H1 (cell line): Measurements from ENCODE around the gene ITPR3. TPM values are rescaled to one million over a fixed set of nuclear protein-coding genes. Genes with fewer than 3 reads are reported as not detected.

Experiments
- CTCF ChIA-PET: fragments of 300-600 bp; sonication (Branson Sonifier 250); formaldehyde crosslinking; loops from one replicate; lab custom pipeline; 2021; ENCODE audit not compliant: partially characterized antibody; lab: Charles Lee
- POLR2A ChIA-PET: fragments of 300-600 bp; sonication (Branson Sonifier 250); formaldehyde crosslinking; loops from one replicate; lab custom pipeline; 2021; ENCODE audit warnings: inconsistent platforms; ENCODE audit not compliant: partially characterized antibody; lab: Charles Lee
- DNase-seq, 2 experiments: peaks; one replicate each; pipeline versions ENCODE4 v3.0.0 to v3.0.0-alpha.2; 2010 to 2022; ENCODE audit warnings: low spot score in 2 of 2, low read depth in 1 of 2, mixed read lengths in 1 of 2
- FAIRE-seq: peaks from 2 replicates; lab custom pipeline; 2011; peaks lifted over from hg19 to GRCh38; lab: Jason Lieb, UNC
- H2AFZ ChIP-seq: 2 replicates; pipeline ENCODE4 v1.8.1; 2012; ENCODE audit warnings: low read length, inconsistent platforms
- H2AK5ac ChIP-seq: 2 replicates; pipeline ENCODE4 v1.6.1; 2013; ENCODE audit warnings: low read depth, low read length
- H2BK120ac ChIP-seq: replicated peaks from 2 replicates; pipeline ENCODE3; 2013; ENCODE audit warnings: low read depth, low read length, inconsistent platforms
- H2BK12ac ChIP-seq: 2 replicates; pipeline ENCODE4 v1.6.1; 2013; ENCODE audit warnings: low read depth, low read length
- H2BK15ac ChIP-seq: 2 replicates; pipeline ENCODE4 v1.6.1; 2013; ENCODE audit warnings: low read length
- H2BK20ac ChIP-seq: 2 replicates; pipeline ENCODE4 v1.6.1; 2013; ENCODE audit warnings: low read length
- H2BK5ac ChIP-seq: 2 replicates; pipeline ENCODE4 v1.6.1; 2013; ENCODE audit warnings: low read depth, low read length
- H3K14ac ChIP-seq: 2 replicates; pipeline ENCODE4 v1.6.1; 2013; ENCODE audit warnings: inconsistent platforms; ENCODE audit not compliant: insufficient read length
- H3K18ac ChIP-seq: 2 replicates; pipeline ENCODE4 v1.6.1; 2013; ENCODE audit warnings: low read length; ENCODE audit errors: extremely low read depth
- H3K23ac ChIP-seq: 2 replicates; pipeline ENCODE4 v1.6.1; 2013; ENCODE audit warnings: inconsistent platforms; ENCODE audit not compliant: insufficient read length
- H3K23me2 ChIP-seq: 2 replicates; pipeline ENCODE4 v1.6.1; 2013; ENCODE audit warnings: low read depth, low read length
- H3K27ac ChIP-seq: 2 replicates; pipeline ENCODE4 v1.6.1; 2011; ENCODE audit warnings: low read depth, low read length, inconsistent platforms
- H3K27me3 ChIP-seq, 4 experiments: replicated peaks in 1 of 4; 1 replicate in 1 of 4; 2 replicates in 3 of 4; pipeline versions ENCODE4 v1.6.1 to v1.8.1; 2011 to 2013; ENCODE audit warnings: low read length in 3 of 4, mild to moderate bottlenecking in 3 of 4, inconsistent platforms in 2 of 4, mixed read lengths in 2 of 4, moderate library complexity in 1 of 4; ENCODE audit not compliant: control insufficient read depth in 3 of 4, insufficient read depth in 3 of 4; ENCODE audit errors: extremely low read depth in 1 of 4
- H3K36me3 ChIP-seq, 4 experiments: 2 replicates each; pipeline versions ENCODE4 v1.6.1 to v1.8.1; 2011 to 2013; ENCODE audit warnings: mild to moderate bottlenecking in 4 of 4, low read length in 3 of 4, moderate library complexity in 2 of 4, control low read depth in 1 of 4, inconsistent platforms in 1 of 4; ENCODE audit not compliant: insufficient read depth in 4 of 4, control insufficient read depth in 2 of 4
- H3K4ac ChIP-seq: replicated peaks from 2 replicates; pipeline ENCODE3; 2013; ENCODE audit warnings: low read length, low read depth, mixed read lengths, inconsistent platforms; ENCODE audit not compliant: insufficient read length
- H3K4me1 ChIP-seq, 4 experiments: replicated peaks in 1 of 4; 1 replicate in 1 of 4; 2 replicates in 3 of 4; pipeline versions ENCODE4 v1.6.1 to v1.8.1; 2011 to 2013; ENCODE audit warnings: low read length in 3 of 4, inconsistent platforms in 2 of 4, mixed read lengths in 1 of 4; ENCODE audit not compliant: insufficient read depth in 4 of 4, control insufficient read depth in 3 of 4
- H3K4me2 ChIP-seq, 2 experiments: 2 replicates each; pipeline versions ENCODE4 v1.6.1 to v1.8.1; 2011 to 2013; ENCODE audit warnings: low read depth in 2 of 2, low read length in 2 of 2, control low read depth in 1 of 2, inconsistent platforms in 1 of 2, mild to moderate bottlenecking in 1 of 2; ENCODE audit not compliant: insufficient read depth in 1 of 2
- H3K4me3 ChIP-seq, 4 experiments: fragments of 200-600, 300-600 bp in 1 of 4; sonication (generic), shearing (Covaris generic), sonication (Bioruptor Twin) in 1 of 4; 2 replicates each; pipeline versions ENCODE4 v1.5.1 to v1.8.1; 2011 to 2016; ENCODE audit warnings: low read length in 4 of 4, low read depth in 3 of 4, control low read depth in 2 of 4, inconsistent platforms in 2 of 4, mild to moderate bottlenecking in 2 of 4, mixed read lengths in 1 of 4, moderate library complexity in 1 of 4; ENCODE audit not compliant: insufficient read depth in 2 of 4; ENCODE audit errors: extremely low read depth in 1 of 4
- H3K56ac ChIP-seq: replicated peaks from 2 replicates; pipeline ENCODE3; 2013; ENCODE audit warnings: low read depth, mild to moderate bottlenecking, mixed read lengths, low read length, inconsistent platforms; ENCODE audit not compliant: insufficient read length
- H3K79me1 ChIP-seq: 2 replicates; pipeline ENCODE4 v1.6.1; 2013; ENCODE audit warnings: low read depth, low read length, control low read depth
- H3K79me2 ChIP-seq, 2 experiments: 2 replicates each; pipeline versions ENCODE4 v1.6.1 to v1.8.1; 2012 to 2013; ENCODE audit warnings: low read length in 2 of 2, mild to moderate bottlenecking in 2 of 2, inconsistent platforms in 1 of 2; ENCODE audit not compliant: insufficient read depth in 2 of 2, control insufficient read depth in 1 of 2
- H3K9ac ChIP-seq, 4 experiments: replicated peaks in 1 of 4; 1 replicate in 1 of 4; 2 replicates in 3 of 4; pipeline versions ENCODE4 v1.6.1 to v1.8.1; 2011 to 2013; ENCODE audit warnings: low read depth in 3 of 4, low read length in 3 of 4, control low read depth in 2 of 4, mild to moderate bottlenecking in 2 of 4, moderate library complexity in 2 of 4, inconsistent platforms in 1 of 4; ENCODE audit errors: extremely low read depth in 1 of 4
- H3K9me3 ChIP-seq, 2 experiments: 2 replicates each; pipeline versions ENCODE4 v1.6.1 to v1.8.1; 2012 to 2013; ENCODE audit warnings: mild to moderate bottlenecking in 2 of 2, moderate library complexity in 2 of 2, control low read depth in 1 of 2, inconsistent platforms in 1 of 2, low read depth in 1 of 2, low read length in 1 of 2, mixed read lengths in 1 of 2; ENCODE audit not compliant: insufficient read depth in 2 of 2
- H4K20me1 ChIP-seq, 2 experiments: replicated peaks in 1 of 2; 2 replicates each; pipeline versions ENCODE3 to v1.8.1; 2011 to 2013; ENCODE audit warnings: inconsistent platforms in 2 of 2, low read length in 2 of 2, mild to moderate bottlenecking in 1 of 2; ENCODE audit not compliant: insufficient read depth in 2 of 2, control insufficient read depth in 1 of 2
- H4K5ac ChIP-seq: 2 replicates; pipeline ENCODE4 v1.6.1; 2013; ENCODE audit warnings: low read length, low read depth, mixed read lengths, inconsistent platforms; ENCODE audit not compliant: insufficient read length
- H4K8ac ChIP-seq: 2 replicates; pipeline ENCODE4 v1.8.0; 2013; ENCODE audit warnings: mild to moderate bottlenecking, moderate library complexity, low read length, inconsistent platforms; ENCODE audit not compliant: insufficient read depth; ENCODE audit errors: extremely low read depth
- H4K91ac ChIP-seq: replicated peaks from 2 replicates; pipeline ENCODE3; 2013; ENCODE audit warnings: low read length, mixed read lengths, inconsistent platforms; ENCODE audit not compliant: insufficient read length
- CBX5 ChIP-seq: fragments of 300-800, 300-1000 bp; sonication (generic); IDR thresholded peaks from 2 replicates; pipeline ENCODE4 v1.7.1; 2016; ENCODE audit warnings: antibody characterized with exemption, low read length, low read depth
- EP300 ChIP-seq, 2 experiments: IDR thresholded peaks; 1 replicate in 1 of 2; 2 replicates in 1 of 2; pipeline ENCODE4 v1.6.1; 2011 to 2012; ENCODE audit warnings: low read depth in 2 of 2, low read length in 2 of 2, mild to moderate bottlenecking in 2 of 2, borderline replicate concordance in 1 of 2, inconsistent platforms in 1 of 2, moderate library complexity in 1 of 2
- GTF2F1 ChIP-seq: IDR thresholded peaks from 2 replicates; pipeline ENCODE4 v1.6.1; 2012; ENCODE audit warnings: low read depth, low read length, improper control_type of control experiment, borderline replicate concordance
- JUND ChIP-seq: IDR thresholded peaks from 2 replicates; pipeline ENCODE4 v1.6.1; 2011; ENCODE audit warnings: mild to moderate bottlenecking, improper control_type of control experiment, low read length
- NRF1 ChIP-seq: IDR thresholded peaks from 2 replicates; pipeline ENCODE4 v1.6.1; 2011; ENCODE audit warnings: mild to moderate bottlenecking, low read depth, low read length, improper control_type of control experiment
- PHF8 ChIP-seq: fragments of 200-600 bp; sonication (generic); conservative IDR thresholded peaks from 2 replicates; pipeline ENCODE4 v1.7.1; 2012; ENCODE audit warnings: low read depth, mild to moderate bottlenecking, inconsistent platforms, low read length, moderate library complexity
- POLR2A ChIP-seq, 2 experiments: IDR thresholded peaks; 1 replicate in 1 of 2; 2 replicates in 1 of 2; pipeline ENCODE4 v1.6.1; 2011; ENCODE audit warnings: low read depth in 2 of 2, low read length in 2 of 2, mild to moderate bottlenecking in 2 of 2; ENCODE audit errors: control extremely low read depth in 1 of 2
- POU5F1 ChIP-seq: IDR thresholded peaks from 2 replicates; pipeline ENCODE4 v1.6.1; 2011; ENCODE audit warnings: low read depth, mild to moderate bottlenecking, low read length, moderate library complexity
- RAD21 ChIP-seq, 2 experiments: IDR thresholded peaks in 1 of 2; conservative IDR thresholded peaks in 1 of 2; 2 replicates each; pipeline ENCODE4 v1.6.1; 2011; ENCODE audit warnings: low read depth in 2 of 2, low read length in 2 of 2, improper control_type of control experiment in 1 of 2, inconsistent platforms in 1 of 2, mild to moderate bottlenecking in 1 of 2, moderate library complexity in 1 of 2
- SIRT6 ChIP-seq: IDR thresholded peaks from one replicate; pipeline ENCODE4 v1.7.1; 2012; ENCODE audit warnings: low read length, inconsistent platforms
- SP1 ChIP-seq: IDR thresholded peaks from 2 replicates; pipeline ENCODE4 v1.6.1; 2011; ENCODE audit warnings: low read depth, low read length
- SP2 ChIP-seq: IDR thresholded peaks from 2 replicates; pipeline ENCODE4 v1.6.1; 2012; ENCODE audit warnings: mild to moderate bottlenecking, low read length, inconsistent platforms
- SRF ChIP-seq: IDR thresholded peaks from 2 replicates; pipeline ENCODE4 v1.6.1; 2011; ENCODE audit warnings: mild to moderate bottlenecking, low read depth, low read length, moderate library complexity
- YY1 ChIP-seq: IDR thresholded peaks from 2 replicates; pipeline ENCODE4 v1.6.1; 2011; ENCODE audit warnings: low read depth, mild to moderate bottlenecking, low read length
- WGBS, 2 experiments: shearing (Covaris generic) in 1 of 2; methylation state at CpG; one replicate each; pipeline versions ENCODE4 v1.1.6 to v1.1.7; 2013 to 2015; ENCODE audit warnings: low lambda C conversion rate in 2 of 2, mixed read lengths in 2 of 2, inconsistent platforms in 1 of 2, low coverage in 1 of 2, missing lambda C conversion rate in 1 of 2; ENCODE audit not compliant: insufficient replicate concordance in 2 of 2, insufficient coverage in 1 of 2, insufficient read length in 1 of 2; ENCODE audit errors: extremely low coverage in 1 of 2, missing lambda C conversion rate in 1 of 2; 5-methylcytosine and 5-hydroxymethylcytosine counted together
- polyA plus RNA-seq, 7 experiments: library from polyadenylated mRNA; depleted of rRNA in 3 of 7; stranded (reverse) in 5 of 7; unstranded in 2 of 7; fragments of >200 nt in 5 of 7; fragments of 200-250 nt in 2 of 7; gene quantifications; 1 replicate in 5 of 7; 2 replicates in 1 of 7; 4 replicates in 1 of 7; pipeline versions ENCODE4 v1.2.1 to v1.2.3, GENCODE V29; 2011 to 2013; ENCODE audit warnings: missing spikeins in 2 of 7, mixed read lengths in 2 of 7
- total RNA-seq: library from RNA; stranded (reverse); fragmentation: NEBNext Ultra II Directional; extraction: Animal tissue kit (Norgen Biotek cat#: 25700); gene quantifications from 2 replicates; pipeline ENCODE4 v1.2.1, GENCODE V29; 2021
- TF ChIP-seq, protein P1 (sequence below): IDR thresholded peaks from 2 replicates; pipeline ENCODE4 v1.6.1; 2012; ENCODE audit warnings: inconsistent platforms

ITPR3 gene
- total and polyA plus RNA-seq, 2 of the 8 experiments (the other 6 are each of a cell fraction or from before 2014, with no cell fraction given), result 29.1 to 45.7 TPM

DNA sequence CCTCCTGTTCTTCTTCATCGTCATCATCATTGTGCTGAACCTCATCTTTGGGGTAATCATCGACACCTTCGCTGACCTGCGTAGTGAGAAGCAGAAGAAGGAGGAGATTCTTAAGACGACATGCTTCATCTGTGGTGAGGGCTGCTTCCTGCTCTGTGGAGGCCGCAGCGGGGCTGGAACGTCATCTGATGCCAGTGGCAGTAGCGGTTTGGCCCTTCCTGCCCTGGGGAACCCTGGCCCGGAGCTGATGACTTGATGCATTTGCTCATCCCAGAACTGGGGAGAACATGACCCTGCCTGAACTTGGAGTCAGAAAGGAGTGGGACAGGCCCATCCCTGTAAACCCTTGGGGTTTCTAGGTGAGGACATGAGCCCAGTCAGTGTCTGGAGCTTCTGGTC, 71.6 kb downstream of the ITPR3 start:
- WGBS, 2 experiments, result 86% methylated on average over 10 of the region's 10 CpGs; no CpG with 5 or more reads in 1 of the 2 experiments
- Histone ChIP-seq H3K36me3 (peaks cover 26 to 55% (median 41%) of the 10 kb centered on the region in 4 experiments), H3K23me2 (no peaks in the 10 kb centered on the region), H3K18ac (no peak overlapping the region), H3K4ac (no peak overlapping the region), H2AFZ (no peak overlapping the region), H4K20me1 (peaks cover 7 to 12% of the 10 kb centered on the region in 2 experiments), H2BK5ac (no peak overlapping the region; the same call in 1 of the 2 replicates), H3K14ac (no peak overlapping the region), H3K79me2 (no peaks in the 10 kb centered on the region), H3K23ac (no peak overlapping the region), H3K27me3 (no peaks in the 10 kb centered on the region), H3K9me3 (no peaks in the 10 kb centered on the region), H4K5ac (no peak overlapping the region), H4K91ac (no peak overlapping the region), H2BK120ac (no peak overlapping the region), H3K4me3 (no peak overlapping the region), H3K9ac (no peak overlapping the region), H2BK15ac (no peak overlapping the region), H4K8ac (no peak overlapping the region), H3K27ac (no peak overlapping the region), H3K79me1 (no peaks in the 10 kb centered on the region), H2AK5ac (no peak overlapping the region), H2BK20ac (no peak overlapping the region), H3K56ac (no peak overlapping the region), H3K4me2 (no peak overlapping the region), H2BK12ac (no peak overlapping the region), H3K4me1 (peaks cover 0 to 10% (median 1%) of the 10 kb centered on the region in 4 experiments; a peak in 4 of 7 replicates)
- ChIA-PET CTCF (interaction anchor here (1.4 to 2.9 kb wide), 4 partner anchors 9 to 108 kb away, joined by 7 to 16 read pairs (median 7); no protein-coding TSS in a partner anchor), POLR2A (interaction anchor here (0.9 to 2.9 kb wide), 6 partner anchors 9 to 92 kb away, joined by 3 to 10 read pairs (median 4); partner anchors contain the start of gene ITPR3)
- TF ChIP-seq CBX5 (no peak), SP2 (no peak), RAD21 (IDR thresholded peaks at IDR 0.05 in 1 of 2, conservative IDR thresholded peaks at IDR 0.05 in 1 of 2; ENCODE audit: low read depth in 2 of 2, low read length in 2 of 2) (no peak), PHF8 (no peak), SP1 (no peak), JUND (no peak), GTF2F1 (no peak), YY1 (no peak), NRF1 (no peak), EP300 (IDR thresholded peaks at IDR 0.05; ENCODE audit: borderline replicate concordance in 1 of 2, low read depth in 2 of 2, low read length in 2 of 2) (no peak), SIRT6 (no peak), SRF (no peak), POLR2A (IDR thresholded peaks at IDR 0.05; ENCODE audit: control extremely low read depth in 1 of 2, low read depth in 2 of 2, low read length in 2 of 2) (no peak), POU5F1 (no peak)
- TF ChIP-seq, protein P1, sequence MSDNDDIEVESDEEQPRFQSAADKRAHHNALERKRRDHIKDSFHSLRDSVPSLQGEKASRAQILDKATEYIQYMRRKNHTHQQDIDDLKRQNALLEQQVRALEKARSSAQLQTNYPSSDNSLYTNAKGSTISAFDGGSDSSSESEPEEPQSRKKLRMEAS, result no peak
- DNase-seq (no peak), FAIRE-seq (no peak)
